Inferior parietal cortex (tissue), 1 donor: ENCODE data around the gene COQ4.
A peak's percentile ranks its signal among the peaks of the same experiment; 100 is the strongest.

Experiments
- DNase-seq: peaks from one replicate; pipeline ENCODE4 v3.0.0-alpha.2; 2016; ENCODE audit errors: extremely low spot score

Gene COQ4

DNA sequence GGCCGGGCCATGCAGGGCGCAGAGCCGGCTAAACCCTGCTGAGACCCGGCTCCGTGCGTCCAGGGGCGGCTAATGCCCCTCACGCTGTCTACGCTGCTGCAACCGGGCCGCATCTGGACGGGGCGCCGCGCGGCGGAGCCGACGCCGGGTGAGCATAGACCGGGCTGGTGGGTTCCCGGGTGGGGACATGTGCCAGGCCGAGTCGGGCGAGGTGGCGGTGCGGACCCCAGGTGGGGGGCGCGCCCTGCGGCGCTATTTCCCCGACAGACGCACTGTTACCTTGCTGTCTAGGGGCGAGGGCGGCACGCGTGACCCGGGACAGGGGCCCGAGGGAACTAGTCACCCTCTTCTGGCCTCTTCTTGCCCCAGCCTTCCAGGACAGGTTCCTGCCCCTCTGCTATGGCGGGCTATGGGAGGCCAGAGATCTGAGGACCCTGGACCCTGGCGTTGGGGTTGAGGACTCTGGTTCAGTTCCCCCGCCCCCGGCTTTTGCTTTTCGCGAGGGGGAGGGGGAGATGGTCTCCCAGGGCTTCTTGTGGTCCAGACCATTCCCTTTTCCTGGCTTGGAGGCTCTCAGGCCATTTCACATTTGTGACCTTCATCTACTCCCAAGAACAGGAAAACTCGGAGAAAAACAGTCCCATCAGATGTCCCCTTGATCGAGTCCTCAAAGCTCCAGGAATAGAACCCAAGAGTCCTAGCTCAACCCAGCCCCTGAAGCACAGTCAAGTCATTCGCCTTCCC, 18.2 kb downstream of the COQ4 start:
- DNase-seq = no peak

DNA sequence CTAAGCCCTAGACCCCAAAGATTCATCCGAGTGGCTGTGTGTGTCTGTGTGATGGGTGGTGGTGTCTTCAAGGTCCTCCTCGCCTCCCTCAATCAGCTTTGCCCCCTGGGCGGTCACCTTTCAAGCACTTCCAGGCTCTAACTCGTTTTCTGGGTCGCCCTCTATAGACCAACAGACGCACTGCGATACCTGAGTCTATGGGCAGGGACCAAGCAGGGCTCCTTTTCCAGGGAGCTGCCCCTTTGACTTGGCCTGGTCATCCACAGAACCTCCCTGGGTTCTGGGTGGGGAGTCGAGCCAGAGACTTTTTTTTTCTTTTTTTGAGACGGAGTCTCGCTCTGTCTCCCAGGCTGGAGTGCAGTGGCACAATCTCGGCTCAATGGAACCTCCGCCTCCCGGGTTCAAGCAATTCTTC, 18.8 kb downstream of the COQ4 start:
- peak; percentile 75 for DNase-seq

DNA sequence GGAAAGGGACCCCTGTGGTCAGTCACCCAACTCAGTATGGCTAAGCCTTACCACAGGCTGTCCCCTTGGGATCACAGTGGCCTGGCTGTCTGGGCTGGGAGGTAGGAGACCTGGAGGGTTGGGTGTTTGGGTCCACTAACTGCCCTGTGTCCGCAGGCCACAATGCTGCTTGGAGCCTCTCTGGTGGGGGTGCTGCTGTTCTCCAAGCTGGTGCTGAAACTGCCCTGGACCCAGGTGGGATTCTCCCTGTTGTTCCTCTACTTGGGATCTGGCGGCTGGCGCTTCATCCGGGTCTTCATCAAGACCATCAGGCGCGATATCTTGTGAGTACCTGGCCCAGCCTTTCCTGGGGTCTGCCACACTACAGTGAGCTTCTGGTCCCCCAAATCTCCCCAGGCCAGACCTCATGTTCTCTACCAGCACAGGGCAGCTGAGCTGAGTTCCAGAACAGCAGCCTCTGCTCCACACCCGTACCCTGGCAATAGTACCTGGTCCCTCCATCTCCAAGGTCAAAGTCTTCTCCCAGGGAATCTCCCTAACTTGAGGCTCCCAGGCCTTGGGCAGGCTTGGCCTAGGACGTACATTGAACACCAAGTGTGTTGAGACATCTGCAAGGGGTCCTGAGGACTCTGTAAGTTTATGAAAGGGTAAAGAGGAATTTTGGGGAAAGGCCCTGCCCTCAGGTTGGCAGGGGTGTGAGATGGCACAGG, 20.5 kb downstream of the COQ4 start:
- no peak for DNase-seq

DNA sequence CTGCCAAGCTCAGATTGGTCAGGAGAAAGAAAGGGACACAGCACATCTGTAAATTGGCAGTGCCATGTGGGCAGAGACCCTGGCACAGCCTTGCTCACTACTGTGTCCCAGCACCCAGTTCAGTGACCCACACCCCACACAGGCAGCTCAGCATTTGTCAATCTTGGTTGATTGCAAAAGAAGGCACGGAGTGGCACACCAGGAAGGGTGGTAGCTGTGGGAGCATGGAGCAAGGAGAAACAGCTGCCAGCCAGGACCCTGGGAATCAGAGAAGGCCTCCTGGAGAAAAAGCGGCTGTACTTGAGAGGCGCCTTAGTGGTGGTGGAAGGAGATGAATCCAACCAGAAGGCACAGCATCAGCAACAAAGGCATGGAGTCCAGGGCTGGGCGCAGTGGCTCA, 21.2 kb downstream of the COQ4 start:
- DNase-seq = no peak

DNA sequence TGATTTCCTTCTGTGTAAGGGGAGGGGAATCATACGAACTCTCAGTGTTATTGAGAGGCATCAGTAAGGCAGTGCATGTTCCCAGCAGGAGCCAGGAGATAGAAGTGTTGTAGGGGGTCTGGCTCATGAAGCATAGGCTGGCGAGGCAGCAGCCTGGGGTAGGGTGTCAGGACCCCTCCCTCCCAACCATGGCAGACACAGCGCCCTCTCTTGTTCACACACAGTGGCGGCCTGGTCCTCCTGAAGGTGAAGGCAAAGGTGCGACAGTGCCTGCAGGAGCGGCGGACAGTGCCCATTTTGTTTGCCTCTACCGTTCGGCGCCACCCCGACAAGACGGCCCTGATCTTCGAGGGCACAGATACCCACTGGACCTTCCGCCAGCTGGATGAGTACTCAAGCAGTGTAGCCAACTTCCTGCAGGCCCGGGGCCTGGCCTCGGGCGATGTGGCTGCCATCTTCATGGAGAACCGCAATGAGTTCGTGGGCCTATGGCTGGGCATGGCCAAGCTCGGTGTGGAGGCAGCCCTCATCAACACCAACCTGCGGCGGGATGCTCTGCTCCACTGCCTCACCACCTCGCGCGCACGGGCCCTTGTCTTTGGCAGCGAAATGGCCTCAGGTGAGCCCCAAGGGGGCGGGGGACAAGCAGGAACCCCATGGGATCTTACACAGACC, 22.4 kb downstream of the COQ4 start:
- no peak for DNase-seq

DNA sequence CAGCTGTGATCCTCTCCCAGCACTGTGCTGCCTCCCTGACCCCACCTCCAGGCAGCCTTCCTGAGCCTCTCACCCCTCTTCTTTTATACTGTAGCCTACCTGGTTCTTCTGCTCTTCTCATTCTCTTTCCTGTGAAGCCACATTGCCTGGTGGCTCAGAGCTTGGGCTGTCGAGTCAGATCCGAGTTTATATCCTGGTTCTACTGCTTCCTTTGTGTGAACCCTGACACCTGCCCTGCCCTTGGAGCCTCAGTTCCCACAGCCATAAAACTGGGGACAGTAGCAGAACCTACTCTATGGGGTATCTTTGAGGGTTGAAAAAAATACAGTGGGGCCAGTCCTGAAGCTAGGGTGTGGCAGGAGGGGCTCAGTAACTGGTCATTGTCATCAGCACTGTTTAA, 26.5 kb downstream of the COQ4 start:
- DNase-seq = no peak

DNA sequence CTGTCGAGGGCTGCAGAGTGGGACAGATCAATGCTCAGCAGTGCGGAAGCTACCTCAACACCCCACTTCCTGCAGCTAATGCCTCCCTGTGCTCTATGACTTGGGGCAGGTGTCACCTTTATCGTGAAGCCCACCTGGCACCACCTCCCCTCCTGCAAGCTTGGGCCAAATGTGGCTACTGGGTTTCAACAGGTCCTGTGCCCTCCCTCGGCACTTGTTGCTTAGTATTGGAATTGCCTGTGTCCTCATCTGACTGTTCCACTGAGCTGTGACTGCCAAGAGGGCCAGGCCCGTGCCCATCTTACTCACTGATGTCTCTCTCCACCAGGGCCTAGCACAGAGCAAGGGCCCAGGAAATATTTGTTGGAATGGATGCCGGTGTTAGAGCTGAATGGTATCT, 27.1 kb downstream of the COQ4 start:
- no peak for DNase-seq

DNA sequence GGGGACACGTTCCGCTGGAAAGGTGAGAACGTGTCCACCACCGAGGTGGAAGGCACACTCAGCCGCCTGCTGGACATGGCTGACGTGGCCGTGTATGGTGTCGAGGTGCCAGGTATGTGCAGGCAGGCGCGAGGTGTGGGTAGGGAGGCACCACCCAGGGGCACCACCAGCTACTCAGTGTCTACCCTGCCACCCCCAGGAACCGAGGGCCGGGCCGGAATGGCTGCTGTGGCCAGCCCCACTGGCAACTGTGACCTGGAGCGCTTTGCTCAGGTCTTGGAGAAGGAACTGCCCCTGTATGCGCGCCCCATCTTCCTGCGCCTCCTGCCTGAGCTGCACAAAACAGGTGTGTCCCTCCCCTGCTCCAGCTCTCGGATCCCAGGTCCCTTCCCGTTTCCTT, 32.8 kb downstream of the COQ4 start:
- no peak for DNase-seq

DNA sequence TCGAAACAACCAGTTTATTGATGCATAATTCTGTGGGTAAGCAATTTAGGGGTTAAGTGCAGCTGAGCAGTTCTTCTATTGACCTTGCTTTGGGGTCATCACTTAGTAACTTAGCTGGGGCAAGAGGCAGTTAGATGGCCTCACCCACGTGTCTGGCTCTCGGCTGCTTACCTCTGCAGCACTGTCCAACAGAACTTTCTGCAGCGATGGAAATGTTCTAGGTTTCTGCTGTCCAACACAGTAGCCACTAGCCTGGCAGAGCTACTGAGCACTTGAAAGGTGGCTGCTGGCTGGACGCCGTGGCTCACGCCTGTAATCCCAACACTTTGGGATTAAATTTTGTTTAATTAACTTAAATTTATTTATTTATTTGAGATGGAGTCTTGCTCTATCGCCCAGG, 35.5 kb downstream of the COQ4 start:
- no peak for DNase-seq

DNA sequence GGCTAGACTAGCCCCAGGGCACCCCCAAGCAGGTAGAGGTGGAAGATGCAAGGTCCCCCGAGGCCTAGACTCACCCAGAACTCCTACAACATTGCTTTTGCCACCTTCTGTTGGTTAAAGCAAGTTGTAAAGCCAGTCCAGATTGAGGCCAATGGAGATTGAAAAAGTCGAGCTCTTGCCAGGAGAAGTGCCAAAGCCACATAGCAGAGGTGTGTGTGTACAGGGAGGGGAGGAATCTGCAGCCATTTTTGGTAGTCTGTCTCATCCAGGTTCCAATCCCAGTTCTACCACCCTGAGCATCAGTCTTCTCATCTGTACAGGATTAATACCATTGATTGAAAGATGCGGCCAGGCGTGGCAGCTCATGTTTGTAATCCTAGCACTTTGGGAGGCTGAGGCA, 36.2 kb downstream of the COQ4 start:
- DNase-seq = no peak

DNA sequence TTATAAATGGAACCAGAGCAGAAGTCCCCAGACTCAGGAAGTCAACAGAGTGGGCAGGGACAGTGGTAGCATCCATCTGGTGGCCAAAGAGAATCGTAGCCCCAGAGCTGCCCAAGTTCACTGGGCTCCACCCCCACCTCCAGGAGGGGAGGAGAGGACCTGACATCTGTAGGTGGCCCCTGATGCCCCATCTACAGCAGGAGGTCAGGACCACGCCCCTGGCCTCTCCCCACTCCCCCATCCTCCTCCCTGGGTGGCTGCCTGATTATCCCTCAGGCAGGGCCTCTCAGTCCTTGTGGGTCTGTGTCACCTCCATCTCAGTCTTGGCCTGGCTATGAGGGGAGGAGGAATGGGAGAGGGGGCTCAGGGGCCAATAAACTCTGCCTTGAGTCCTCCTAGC, 38.2 kb downstream of the COQ4 start:
- DNase-seq = no peak

DNA sequence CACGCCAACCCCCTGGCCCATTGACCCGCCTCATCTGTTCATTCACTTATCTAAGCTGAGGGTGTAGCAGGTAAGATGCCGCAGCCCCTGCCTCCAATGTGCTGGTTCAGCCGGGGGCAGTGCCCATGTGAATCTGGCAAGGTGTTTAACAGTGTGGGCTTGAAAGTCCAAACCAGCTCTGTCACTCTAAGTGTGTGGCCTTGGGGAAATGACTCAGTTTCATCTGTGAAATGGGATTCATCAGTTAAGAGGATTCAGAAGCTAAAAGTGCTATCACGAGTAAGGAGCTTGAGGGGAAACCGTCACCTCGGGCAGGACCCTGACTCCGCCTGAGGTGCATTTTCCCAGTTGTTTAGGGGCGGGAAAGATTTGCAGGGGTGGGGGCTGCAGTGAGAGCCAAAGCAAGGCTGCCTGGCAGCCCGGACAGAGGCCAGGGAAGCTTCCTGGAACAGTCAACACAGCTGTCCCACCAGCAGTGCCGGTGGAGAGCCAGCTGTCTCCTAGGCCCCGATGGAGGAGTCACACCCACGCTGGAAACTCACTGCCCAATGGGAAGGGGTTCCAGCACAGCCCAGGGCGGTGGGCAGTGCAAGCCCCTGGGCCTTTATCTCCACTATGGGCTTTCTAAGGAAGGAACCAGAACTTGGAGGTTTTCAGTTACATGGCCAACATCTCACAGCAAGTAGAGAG, 38.8 kb downstream of the COQ4 start:
- no peak for DNase-seq

DNA sequence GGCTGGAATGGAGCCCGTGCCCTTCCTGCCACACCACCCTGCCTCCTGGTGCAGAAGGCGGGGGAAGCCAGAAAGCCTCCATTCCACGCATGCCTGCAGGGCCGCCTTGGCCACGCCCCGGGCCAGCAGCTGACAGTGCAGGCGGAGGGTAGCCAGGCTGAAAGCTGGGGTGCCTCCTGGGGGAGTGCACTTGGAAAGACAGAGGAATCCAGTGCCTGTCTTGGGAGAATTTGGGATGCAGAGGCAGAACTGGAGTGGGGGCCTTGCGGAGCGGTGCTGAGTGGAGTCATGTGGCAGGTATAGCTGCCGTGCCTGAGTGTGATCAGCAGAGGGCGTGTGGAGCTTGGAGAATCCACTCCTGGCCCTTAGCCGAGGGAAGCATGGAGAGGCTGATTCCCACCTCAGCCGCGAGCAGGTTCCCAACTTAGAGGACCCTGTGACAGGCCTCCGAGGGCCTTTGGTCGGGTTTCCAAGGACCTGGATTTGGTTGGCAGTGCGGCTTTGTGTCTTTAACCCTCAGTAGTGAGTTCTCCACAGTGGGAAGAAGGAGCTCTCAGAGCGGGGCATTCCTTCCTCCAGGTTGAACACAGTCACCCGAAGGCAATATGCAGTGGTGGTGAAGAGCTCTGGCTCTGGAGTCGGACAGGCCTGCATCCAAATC, 39.5 kb downstream of the COQ4 start:
- DNase-seq = peak; percentile 95

DNA sequence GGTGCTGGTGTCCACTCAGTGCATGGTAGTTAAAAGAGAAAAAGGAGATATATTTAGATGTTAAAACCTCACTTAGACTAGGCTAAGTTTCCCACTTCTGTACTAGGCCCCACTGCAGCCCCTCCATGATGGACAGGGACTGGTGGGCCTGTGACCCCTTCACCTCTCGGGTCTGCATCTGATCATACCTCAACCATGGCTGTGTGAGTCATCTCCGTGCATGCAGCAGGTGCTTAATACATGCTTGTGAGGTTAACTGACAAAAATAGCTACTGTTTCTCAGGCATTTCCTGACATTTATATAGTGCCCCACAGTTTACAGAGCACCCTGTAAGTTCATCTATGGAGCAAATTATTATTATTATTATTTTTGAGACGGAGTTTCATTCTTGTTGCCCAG, 40.1 kb downstream of the COQ4 start:
- DNase-seq = no peak

DNA sequence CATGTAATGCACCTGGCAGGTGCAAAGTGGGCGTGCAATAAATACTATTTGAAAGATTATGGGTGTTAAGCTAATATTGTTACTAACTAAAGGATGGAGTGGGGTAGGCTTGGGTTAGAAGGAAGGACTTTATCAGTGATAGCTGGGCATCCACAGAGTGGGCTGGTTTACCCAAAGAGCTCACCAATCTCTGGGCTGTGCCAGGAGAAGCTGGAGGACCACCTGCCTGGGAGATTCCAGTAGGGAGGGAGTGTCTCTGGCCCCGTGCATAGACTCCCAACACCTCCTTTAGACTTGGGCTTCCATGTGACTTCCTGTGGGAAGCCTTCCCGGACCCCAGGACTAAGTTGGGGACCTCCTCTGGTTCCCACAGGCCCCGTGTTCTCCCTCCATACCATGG, 42.9 kb downstream of the COQ4 start:
- DNase-seq = no peak

DNA sequence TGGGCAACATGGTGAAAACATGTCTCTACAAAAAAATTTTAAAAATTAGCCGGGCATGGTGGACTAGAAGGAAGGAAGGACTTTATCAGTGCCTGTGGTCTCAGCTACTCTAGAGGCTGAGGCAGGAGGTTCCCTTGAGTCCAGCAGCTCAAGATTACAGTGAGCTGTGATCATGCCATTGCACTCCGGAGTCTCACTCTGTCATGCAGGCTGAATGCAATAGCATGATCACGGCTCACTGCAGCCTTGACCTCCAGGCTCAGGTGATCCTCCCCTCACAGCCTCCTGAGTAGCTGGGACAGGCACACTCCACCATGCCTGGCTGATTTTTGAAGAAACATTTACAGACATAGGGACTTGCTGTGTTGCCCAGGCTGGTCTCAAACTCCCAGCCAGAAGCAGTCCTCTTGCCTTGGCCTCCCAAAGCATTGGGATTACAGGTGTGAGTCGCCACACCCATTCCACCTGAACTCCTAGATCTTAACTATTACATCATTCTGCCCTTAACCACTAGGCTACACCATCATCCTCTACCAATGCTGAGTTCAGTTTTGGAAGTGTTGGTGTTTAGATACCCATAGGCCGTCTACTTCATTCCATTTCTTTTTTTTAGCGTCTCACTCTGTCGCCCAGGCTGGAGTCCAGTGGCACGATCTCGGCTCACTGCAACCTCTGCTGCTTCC, 46.5 kb downstream of the COQ4 start:
- DNase-seq = no peak

DNA sequence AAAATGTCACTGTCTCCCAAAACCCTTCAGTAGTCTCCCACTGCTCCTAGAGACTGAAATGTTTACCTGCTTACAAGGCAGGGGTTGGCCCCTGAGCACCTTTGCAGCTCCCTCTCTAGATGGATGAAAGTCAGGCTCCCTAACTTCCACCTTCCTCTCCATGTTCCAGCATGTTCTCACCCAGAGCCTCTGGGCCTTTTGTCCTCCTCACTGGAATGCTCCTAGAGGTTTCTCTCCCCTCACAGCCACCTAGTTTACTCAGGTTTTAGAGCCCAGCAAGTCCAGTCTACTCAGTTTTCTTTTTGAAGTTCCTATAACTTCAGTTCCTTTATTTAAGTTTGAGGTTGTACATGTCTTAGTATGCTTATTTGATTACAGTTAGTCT, 47.7 kb downstream of the COQ4 start:
- no peak for DNase-seq

DNA sequence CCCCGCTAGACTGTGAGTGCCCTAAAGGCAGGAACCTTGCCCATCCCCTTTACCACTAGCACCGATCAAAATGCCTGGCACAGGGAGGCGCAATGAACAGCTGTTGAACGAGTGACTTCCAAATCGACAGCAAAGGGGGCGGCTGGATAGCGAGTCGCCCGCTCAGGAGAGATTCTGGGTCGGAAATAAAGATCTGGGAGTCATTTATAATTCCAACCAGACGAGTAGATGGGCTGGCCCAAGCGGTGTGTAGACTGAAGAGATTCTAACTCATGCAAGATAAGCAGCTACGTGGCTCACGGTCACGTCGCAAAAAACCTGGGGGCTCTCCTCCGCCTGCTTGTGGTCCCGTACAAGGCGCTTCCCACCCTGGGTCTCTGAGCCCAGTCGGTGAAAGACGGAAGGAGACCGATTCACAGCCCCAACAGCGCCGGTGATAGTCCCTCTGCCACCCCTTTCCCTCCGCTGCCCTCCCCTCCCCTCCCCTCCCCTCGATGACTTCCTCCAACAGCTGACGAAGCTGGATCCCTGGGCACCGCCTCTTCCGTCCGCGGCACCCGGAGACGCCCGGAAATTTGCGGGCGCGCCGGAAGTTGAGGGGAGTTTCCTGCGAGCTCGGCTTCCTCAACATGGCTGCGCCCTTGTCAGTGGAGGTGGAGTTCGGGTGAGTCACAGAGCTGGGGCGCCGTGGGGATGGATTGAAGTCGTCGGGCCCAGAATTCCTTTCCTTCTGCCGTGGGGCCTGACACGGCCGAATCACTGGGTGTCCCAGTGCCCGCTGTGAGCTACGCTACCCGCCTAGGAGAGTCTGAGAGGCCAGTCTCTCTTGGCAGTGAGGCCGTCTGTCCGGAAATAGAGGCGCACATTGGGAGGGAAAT, 48.4 kb downstream of the COQ4 start, which contains the start of gene URM1:
URM1 (plus strand) TSS at position 623 of the 878 bp plus-strand sequence; CDS start at position 630, 7 bp downstream.
- peak; percentile 98 for DNase-seq

DNA sequence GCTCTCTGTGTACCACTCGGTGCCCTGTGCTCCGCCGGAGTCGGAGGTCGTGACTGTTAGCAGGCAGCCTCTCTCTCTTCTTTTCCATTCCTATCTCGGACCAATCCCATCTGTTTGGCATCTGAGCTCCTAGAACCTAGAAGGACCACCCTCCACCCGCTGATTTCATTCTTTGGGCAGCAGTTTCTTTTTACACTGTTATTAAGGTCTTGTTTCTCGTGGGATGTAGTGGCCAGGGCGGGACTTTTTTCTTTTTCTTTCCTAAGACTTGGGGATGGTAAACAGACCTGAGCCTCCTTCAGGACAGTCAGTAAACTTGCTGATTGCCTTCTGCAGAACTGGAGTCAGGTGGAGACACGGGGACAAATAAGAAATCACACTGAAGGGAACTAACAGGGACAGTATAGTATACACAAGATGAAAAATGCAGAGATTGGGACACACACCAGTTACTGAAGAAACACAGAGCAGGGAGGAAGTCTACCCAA, 49.0 kb downstream of the COQ4 start:
- DNase-seq = no peak

DNA sequence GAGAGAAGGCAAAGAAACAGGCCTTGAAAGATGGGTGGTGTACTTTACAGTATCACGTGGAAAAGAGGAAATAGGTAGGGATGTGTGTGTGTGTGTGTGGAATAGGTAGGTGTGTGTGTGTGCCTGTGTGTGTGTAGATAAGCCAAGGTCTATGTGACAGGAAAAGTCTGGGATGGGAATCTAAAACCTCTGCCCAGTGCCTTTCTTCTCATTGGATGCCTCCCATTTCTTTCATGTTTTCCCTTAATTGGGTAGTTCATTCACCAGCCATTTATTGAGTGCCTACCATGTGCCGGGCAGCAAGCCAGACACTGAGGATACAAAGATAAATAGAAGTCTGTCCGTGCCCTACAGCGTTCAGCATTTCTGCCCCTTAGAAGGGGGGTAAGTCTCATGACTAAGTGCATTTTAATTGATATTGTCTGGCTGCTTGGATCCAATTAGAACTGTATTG, 49.6 kb downstream of the COQ4 start:
- peak; percentile 75 for DNase-seq
